HepG2 (cell line): ENCODE results near the gene DPEP1. TPM values are rescaled to one million over a fixed set of nuclear protein-coding genes. Genes with fewer than 3 reads are reported as not detected.

Experiments
- ARNT ChIP-seq: fragments of 450-650 bp; IDR thresholded peaks from 2 replicates; pipeline ENCODE4 v1.6.1; 2017
- ATF7 ChIP-seq, 2 experiments: fragments of 450-650 bp in 1 of 2; sonication (generic) in 1 of 2; formaldehyde crosslinking in 1 of 2; IDR thresholded peaks; 2 replicates each; pipeline versions ENCODE4 v1.4.0 to v1.6.1; 2016 to 2020; ENCODE audit warnings: antibody characterized with exemption in 1 of 2, mild to moderate bottlenecking in 1 of 2, missing genetic modification reagents in 1 of 2
- BRD4 ChIP-seq: sonication (generic); formaldehyde crosslinking; IDR thresholded peaks from 2 replicates; pipeline ENCODE4 v1.4.0; 2020; ENCODE audit warnings: missing genetic modification reagents
- CCDC6 ChIP-seq: sonication (generic); formaldehyde crosslinking; IDR thresholded peaks from 2 replicates; pipeline ENCODE4 v1.8.1; 2022; ENCODE audit warnings: mild to moderate bottlenecking, missing genetic modification reagents, moderate library complexity
- MEIS1 ChIP-seq: sonication (generic); formaldehyde crosslinking; IDR thresholded peaks from 2 replicates; pipeline ENCODE4 v1.9.0; 2021; ENCODE audit warnings: mild to moderate bottlenecking, missing genetic modification reagents, moderate library complexity, borderline replicate concordance
- PHB2 ChIP-seq: fragments of 450-650 bp; IDR thresholded peaks from 2 replicates; pipeline ENCODE4 v1.6.1; 2018; ENCODE audit not compliant: partially characterized antibody
- REXO4 ChIP-seq: sonication (generic); formaldehyde crosslinking; IDR thresholded peaks from 2 replicates; pipeline ENCODE4 v1.8.0; 2022; ENCODE audit warnings: missing genetic modification reagents, mild to moderate bottlenecking, borderline replicate concordance
- SALL1 ChIP-seq: sonication (generic); formaldehyde crosslinking; IDR thresholded peaks from 2 replicates; pipeline ENCODE4 v1.8.0; 2022; ENCODE audit warnings: mild to moderate bottlenecking, missing genetic modification reagents
- SOX5 ChIP-seq: IDR thresholded peaks from 2 replicates; pipeline ENCODE4 v1.6.1; 2016; ENCODE audit warnings: borderline replicate concordance
- SP140L ChIP-seq: sonication (generic); formaldehyde crosslinking; IDR thresholded peaks from 2 replicates; pipeline ENCODE4 v1.4.0; 2020; ENCODE audit warnings: missing genetic modification reagents, borderline replicate concordance
- ZNF710 ChIP-seq: sonication (generic); formaldehyde crosslinking; IDR thresholded peaks from 2 replicates; pipeline ENCODE4 v1.5.0; 2020; ENCODE audit warnings: mild to moderate bottlenecking, missing genetic modification reagents, borderline replicate concordance
- ZNF770 ChIP-seq: sonication (generic); formaldehyde crosslinking; IDR thresholded peaks from 2 replicates; pipeline ENCODE4 v1.5.0; 2020; ENCODE audit warnings: mild to moderate bottlenecking, missing genetic modification reagents
- polyA plus RNA-seq, 8 experiments: library from polyadenylated mRNA; depleted of rRNA in 3 of 8; stranded (reverse) in 7 of 8; unstranded in 1 of 8; fragments of >200 nt; fragmentation: Illumina TruSeq in 4 of 8; extraction: Trizol in 4 of 8; gene quantifications; 2 replicates each; pipeline versions ENCODE4 v1.2.1 to v1.2.3, GENCODE V29; 2011 to 2016; ENCODE audit warnings: low read depth in 4 of 8, missing spikeins in 1 of 8, mixed read lengths in 1 of 8; ENCODE audit not compliant: insufficient read depth in 1 of 8
- total RNA-seq, 5 experiments: library from RNA; depleted of rRNA; stranded (reverse); fragments of >200 nt; fragmentation: Illumina TruSeq; extraction: Trizol; gene quantifications; 2 replicates each; pipeline ENCODE4 v1.2.3, GENCODE V29; 2016; ENCODE audit warnings: low read depth in 1 of 5
- TF ChIP-seq, protein P1 (sequence below): IDR thresholded peaks from 2 replicates; pipeline ENCODE4 v1.6.1; 2016; ENCODE audit warnings: missing compliant biosample characterization, missing genetic modification reagents, borderline replicate concordance
- TF ChIP-seq, protein P2 (sequence below): sonication (generic); formaldehyde crosslinking; IDR thresholded peaks from 2 replicates; pipeline ENCODE4 v1.4.0; 2020; ENCODE audit warnings: low read depth, mild to moderate bottlenecking, missing genetic modification reagents
- TF ChIP-seq, protein P3 (sequence below): sonication (generic); formaldehyde crosslinking; IDR thresholded peaks from 2 replicates; pipeline ENCODE4 v1.4.0; 2020; ENCODE audit warnings: low read depth, missing genetic modification reagents

DPEP1 gene
- total and polyA plus RNA-seq, 2 of the 13 experiments (the other 11 are each of a cell fraction or from before 2014, with no cell fraction given) = 37.6 to 52.2 TPM

DNA sequence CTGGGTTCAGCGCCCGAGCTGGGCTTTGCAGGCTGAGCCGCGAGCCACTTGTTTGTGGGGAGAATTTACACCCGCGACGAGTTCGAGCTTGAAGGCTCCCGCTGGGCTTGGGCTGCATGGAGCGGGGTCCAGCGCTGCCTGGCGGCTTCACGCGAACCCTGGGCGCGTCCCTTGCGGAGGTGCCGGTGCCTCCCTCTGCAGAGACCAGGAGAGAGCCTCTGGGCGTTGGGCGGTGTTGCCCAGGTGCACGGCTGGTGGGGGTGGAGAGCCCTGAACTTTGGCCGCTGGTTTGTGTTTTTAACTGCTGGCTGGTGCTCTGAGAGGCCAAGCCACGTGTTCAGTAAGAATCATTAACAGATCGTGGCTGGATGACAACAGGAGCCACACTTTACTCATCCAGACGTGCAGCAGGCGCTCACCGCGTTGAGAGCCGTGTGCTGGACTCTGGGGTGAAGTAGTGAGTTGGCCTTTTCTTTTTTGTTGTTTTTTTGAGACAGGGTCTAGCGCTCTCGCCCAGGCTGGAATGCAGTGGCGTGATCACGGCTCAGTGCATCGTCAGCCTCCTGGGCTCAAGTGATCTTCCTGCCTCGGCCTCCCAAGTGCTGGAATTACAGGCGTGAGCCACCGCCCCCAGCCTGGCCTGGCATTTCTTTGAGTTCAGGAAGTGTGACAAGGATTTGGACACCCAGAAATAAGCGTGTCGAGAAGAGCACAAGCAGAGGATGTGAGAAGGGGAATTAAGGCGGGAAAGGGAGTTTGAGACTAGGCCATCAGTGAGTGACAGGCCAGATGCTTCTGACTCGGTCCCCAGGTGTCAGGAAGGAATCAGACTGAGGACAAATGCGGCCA lies 73.9 kb downstream of the DPEP1 start (continued):
- TF ChIP-seq, protein P1, sequence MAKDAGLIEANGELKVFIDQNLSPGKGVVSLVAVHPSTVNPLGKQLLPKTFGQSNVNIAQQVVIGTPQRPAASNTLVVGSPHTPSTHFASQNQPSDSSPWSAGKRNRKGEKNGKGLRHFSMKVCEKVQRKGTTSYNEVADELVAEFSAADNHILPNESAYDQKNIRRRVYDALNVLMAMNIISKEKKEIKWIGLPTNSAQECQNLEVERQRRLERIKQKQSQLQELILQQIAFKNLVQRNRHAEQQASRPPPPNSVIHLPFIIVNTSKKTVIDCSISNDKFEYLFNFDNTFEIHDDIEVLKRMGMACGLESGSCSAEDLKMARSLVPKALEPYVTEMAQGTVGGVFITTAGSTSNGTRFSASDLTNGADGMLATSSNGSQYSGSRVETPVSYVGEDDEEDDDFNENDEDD (CRISPR knock-in tag) = peak; percentile 92; the same call in 1 of the 2 replicates
- peak; percentile 96 for TF ChIP-seq REXO4 (CRISPR knock-in tag)
- TF ChIP-seq ZNF770 = peak; percentile 99
- peak; percentile 98 for TF ChIP-seq BRD4 (CRISPR knock-in tag)
- TF ChIP-seq MEIS1 = peak; percentile 91; the same call in 1 of the 2 replicates
- peak; percentile 96 for TF ChIP-seq SP140L
- peak; percentile 99 for TF ChIP-seq SALL1
- peak; percentile 78; the same call in 1 of the 2 replicates for TF ChIP-seq ZNF710 (CRISPR knock-in tag)
- peak; percentile 99 for TF ChIP-seq CCDC6 (CRISPR knock-in tag)
- TF ChIP-seq SOX5 (CRISPR knock-in tag) = peak; percentile 96
- TF ChIP-seq, protein P2, sequence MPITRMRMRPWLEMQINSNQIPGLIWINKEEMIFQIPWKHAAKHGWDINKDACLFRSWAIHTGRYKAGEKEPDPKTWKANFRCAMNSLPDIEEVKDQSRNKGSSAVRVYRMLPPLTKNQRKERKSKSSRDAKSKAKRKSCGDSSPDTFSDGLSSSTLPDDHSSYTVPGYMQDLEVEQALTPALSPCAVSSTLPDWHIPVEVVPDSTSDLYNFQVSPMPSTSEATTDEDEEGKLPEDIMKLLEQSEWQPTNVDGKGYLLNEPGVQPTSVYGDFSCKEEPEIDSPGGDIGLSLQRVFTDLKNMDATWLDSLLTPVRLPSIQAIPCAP (CRISPR knock-in tag) = peak; percentile 86; the same call in 1 of the 2 replicates
- no peak for TF ChIP-seq ATF7 (IDR thresholded peaks at IDR 0.05)
- peak; percentile 75; the same call in 1 of the 2 replicates for TF ChIP-seq ATF7 (CRISPR knock-in tag; IDR thresholded peaks at IDR 0.05)
- TF ChIP-seq, protein P3, sequence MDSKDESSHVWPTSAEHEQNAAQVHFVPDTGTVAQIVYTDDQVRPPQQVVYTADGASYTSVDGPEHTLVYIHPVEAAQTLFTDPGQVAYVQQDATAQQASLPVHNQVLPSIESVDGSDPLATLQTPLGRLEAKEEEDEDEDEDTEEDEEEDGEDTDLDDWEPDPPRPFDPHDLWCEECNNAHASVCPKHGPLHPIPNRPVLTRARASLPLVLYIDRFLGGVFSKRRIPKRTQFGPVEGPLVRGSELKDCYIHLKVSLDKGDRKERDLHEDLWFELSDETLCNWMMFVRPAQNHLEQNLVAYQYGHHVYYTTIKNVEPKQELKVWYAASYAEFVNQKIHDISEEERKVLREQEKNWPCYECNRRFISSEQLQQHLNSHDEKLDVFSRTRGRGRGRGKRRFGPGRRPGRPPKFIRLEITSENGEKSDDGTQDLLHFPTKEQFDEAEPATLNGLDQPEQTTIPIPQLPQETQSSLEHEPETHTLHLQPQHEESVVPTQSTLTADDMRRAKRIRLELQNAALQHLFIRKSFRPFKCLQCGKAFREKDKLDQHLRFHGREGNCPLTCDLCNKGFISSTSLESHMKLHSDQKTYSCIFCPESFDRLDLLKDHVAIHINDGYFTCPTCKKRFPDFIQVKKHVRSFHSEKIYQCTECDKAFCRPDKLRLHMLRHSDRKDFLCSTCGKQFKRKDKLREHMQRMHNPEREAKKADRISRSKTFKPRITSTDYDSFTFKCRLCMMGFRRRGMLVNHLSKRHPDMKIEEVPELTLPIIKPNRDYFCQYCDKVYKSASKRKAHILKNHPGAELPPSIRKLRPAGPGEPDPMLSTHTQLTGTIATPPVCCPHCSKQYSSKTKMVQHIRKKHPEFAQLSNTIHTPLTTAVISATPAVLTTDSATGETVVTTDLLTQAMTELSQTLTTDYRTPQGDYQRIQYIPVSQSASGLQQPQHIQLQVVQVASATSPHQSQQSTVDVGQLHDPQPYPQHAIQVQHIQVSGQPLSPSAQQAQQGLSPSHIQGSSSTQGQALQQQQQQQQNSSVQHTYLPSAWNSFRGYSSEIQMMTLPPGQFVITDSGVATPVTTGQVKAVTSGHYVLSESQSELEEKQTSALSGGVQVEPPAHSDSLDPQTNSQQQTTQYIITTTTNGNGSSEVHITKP (CRISPR knock-in tag) = peak; percentile 82; the same call in 1 of the 2 replicates
- no peak for TF ChIP-seq ARNT
- no peak for TF ChIP-seq PHB2
